Mesothelial cell of epicardium (in vitro differentiated cells): ENCODE results near the gene EHBP1L1. TPM values are rescaled to one million over a fixed set of nuclear protein-coding genes. Genes with fewer than 3 reads are reported as not detected.

Experiments used
- DNase-seq, 2 experiments: peaks; one replicate each; pipeline ENCODE4 v3.0.0; 2021; ENCODE audit warnings: low spot score in 2 of 2; ENCODE audit not compliant: unreplicated experiment in 2 of 2
- H3K27ac Mint-ChIP-seq: 2 replicates; pipeline ENCODE4 v1.8.0; 2021; ENCODE audit warnings: mixed read lengths
- H3K27me3 Mint-ChIP-seq: 2 replicates; pipeline ENCODE4 v1.8.0; 2021; ENCODE audit warnings: low read depth, mixed read lengths
- H3K36me3 Mint-ChIP-seq: 2 replicates; pipeline ENCODE4 v1.8.0; 2021; ENCODE audit warnings: mixed read lengths
- H3K4me1 Mint-ChIP-seq: 2 replicates; pipeline ENCODE4 v1.8.0; 2021; ENCODE audit warnings: mixed read lengths
- H3K4me3 Mint-ChIP-seq: 2 replicates; pipeline ENCODE4 v1.8.0; 2021; ENCODE audit warnings: mild to moderate bottlenecking, moderate library complexity, mixed read lengths
- H3K9me3 Mint-ChIP-seq: 2 replicates; pipeline ENCODE4 v1.8.0; 2021; ENCODE audit warnings: mixed read lengths
- CTCF ChIP-seq: fragments of 200-600 bp; sonication (generic); IDR thresholded peaks from one replicate; pipeline ENCODE4 v1.5.0; 2021; ENCODE audit warnings: antibody characterized with exemption; ENCODE audit not compliant: unreplicated experiment
- total RNA-seq: library from RNA; stranded (reverse); gene quantifications from 3 replicates; pipeline ENCODE4 v1.2.1, GENCODE V29; 2021

Gene EHBP1L1
- total RNA-seq, 1 donor from 2014 or later, result 35.2 TPM

- Mint-ChIP-seq H3K27ac (no peak overlapping the region), H3K4me1 (no peaks in the 10 kb centered on the region), H3K9me3 (no peaks in the 10 kb centered on the region), H3K4me3 (no peak overlapping the region), H3K27me3 (no peaks in the 10 kb centered on the region), H3K36me3 (peaks cover 17% of the 10 kb centered on the region)
- no peak for TF ChIP-seq CTCF
- DNase-seq, result no peak
Observed at GRCh38 chr11:65532388-65533064, 43.3 kb upstream of the EHBP1L1 start.

GRCh38 chr11:65535102-65535501, 40.8 kb upstream of the EHBP1L1 start:
- peaks cover 2% of the 10 kb centered on the region for H3K4me1 Mint-ChIP-seq
- TF ChIP-seq CTCF, result no peak
- H3K4me3 Mint-ChIP-seq, result no peak overlapping the region
- no peak for DNase-seq
- H3K36me3 Mint-ChIP-seq, result peaks cover 11% of the 10 kb centered on the region
- H3K27me3 Mint-ChIP-seq, result peaks cover 3% of the 10 kb centered on the region
- H3K27ac Mint-ChIP-seq, result no peak overlapping the region
- H3K9me3 Mint-ChIP-seq, result no peaks in the 10 kb centered on the region

- Mint-ChIP-seq H3K4me1 (peaks cover 11% of the 10 kb centered on the region), H3K27ac (no peak overlapping the region), H3K9me3 (no peaks in the 10 kb centered on the region), H3K36me3 (peaks cover 7% of the 10 kb centered on the region), H3K4me3 (no peak overlapping the region), H3K27me3 (peaks cover 3% of the 10 kb centered on the region)
- TF ChIP-seq CTCF, result no peak
- no peak for DNase-seq
Observed at GRCh38 chr11:65536412-65537295, 39.2 kb upstream of the EHBP1L1 start.

GRCh38 chr11:65537296-65537597, 38.6 kb upstream of the EHBP1L1 start:
- Mint-ChIP-seq H3K9me3 (no peaks in the 10 kb centered on the region), H3K27me3 (peaks cover 3% of the 10 kb centered on the region), H3K36me3 (peaks cover 4% of the 10 kb centered on the region), H3K27ac (no peak overlapping the region), H3K4me1 (peaks cover 16% of the 10 kb centered on the region), H3K4me3 (no peak overlapping the region)
- no peak for DNase-seq
- TF ChIP-seq CTCF, result no peak

- peaks cover 7% of the 10 kb centered on the region for H3K36me3 Mint-ChIP-seq
Observed at GRCh38 chr11:65537620-65538231, 38.1 kb upstream of the EHBP1L1 start.

More at GRCh38 chr11:65537620-65538231, 38.1 kb upstream of the EHBP1L1 start:
- H3K4me3 Mint-ChIP-seq, result no peak overlapping the region
- peaks cover 16% of the 10 kb centered on the region for H3K4me1 Mint-ChIP-seq
- H3K27ac Mint-ChIP-seq, result no peak overlapping the region
- H3K27me3 Mint-ChIP-seq, result peaks cover 3% of the 10 kb centered on the region
- no peaks in the 10 kb centered on the region for H3K9me3 Mint-ChIP-seq
- TF ChIP-seq CTCF, result no peak
- DNase-seq, result no peak
